ENCODE measurements around the gene DISC1.

GRCh38 chr1:231643935-231644237 is 17.3 kb downstream of the DISC1 start:
- TF ChIP-seq CTCF (IDR thresholded peaks at IDR 0.05) (no peak), POLR2A (IDR thresholded peaks at IDR 0.05) (no peak)
